Heart left ventricle (tissue), 13 donors: ENCODE data around the gene LZTS2.

Source experiments
- CTCF ChIP-seq, 12 donors: fragments of 200-600 bp; sonication (generic) in 4 of 12; IDR thresholded peaks; one replicate each; pipeline versions ENCODE4 v1.5.0 to v1.8.0; 2018 to 2022; ENCODE audit warnings: antibody characterized with exemption in 12 of 12, mild to moderate bottlenecking in 5 of 12
- POLR2A ChIP-seq, 2 donors: fragments of 450-650 bp; IDR thresholded peaks; one replicate each; pipeline ENCODE4 v1.6.1; 2017; ENCODE audit warnings: antibody characterized with exemption in 2 of 2, mild to moderate bottlenecking in 2 of 2, moderate library complexity in 2 of 2
- donor health status: ischemic (EF 13 %, LVEDD 7.1; RV severe dilation, severe dysfunction).
- donor health status: DM: no; HTN: yes; CAD: no.
- donor health status: DM: no; HTN: no; CAD: no.
- donor health status: ischemic (EF 25% LVEDD 6.9; RV normal size, moderate dysfunction).
- donor health status: ischemic (EF 25% LVEDD 5.7; RV mildly dilated, moderate dysfunction).
- donor health status: ischemic (EF 35%, LVEDD 5.7; RV mildly dilated, moderate dysfunction).
- donor health status: nonischemic (EF 11% LVEDD 7.7; RV severe dilation, severe dysfunction).
- donor health status: DM: yes; HTN: yes; CAD: no.
- donor health status: PGD.
- donor health status: ischemic (EF 29% LVEDD 5.4; RV normal size, mild dysfunction).
- donor health status: nonischemic (EF 23%, LVEDD 6.1; RV moderate dilation, normal function).

GRCh38 chr10:100996678-100997359 lies 2.8 kb upstream of the LZTS2 start:
- TF ChIP-seq CTCF (IDR thresholded peaks at IDR 0.05) (no peak), POLR2A (IDR thresholded peaks at IDR 0.05) (no peak)
